Stimulated activated naive CD8-positive, alpha-beta T cell treated with anti-CD3 and anti-CD28 coated beads, Interleukin-15, Interleukin-2, amounts not matched to agents 100 ng/mL and 50 ng/mL, for 24 hours (primary cell): ENCODE results near the gene CNIH3.
"Not testable (repeated sequence)": the region's sequence is repeated elsewhere in the genome, so short reads cannot be mapped to it uniquely, and the experiment has no call there.

Source experiments
- H3K27ac Mint-ChIP-seq: one replicate; pipeline ENCODE4 v1.8.0; 2021; ENCODE audit warnings: mild to moderate bottlenecking, mixed read lengths
- H3K27me3 Mint-ChIP-seq: one replicate; pipeline ENCODE4 v1.8.0; 2021; ENCODE audit warnings: mixed read lengths
- H3K36me3 Mint-ChIP-seq: one replicate; pipeline ENCODE4 v1.8.0; 2021; ENCODE audit warnings: low read depth, mixed read lengths
- H3K4me1 Mint-ChIP-seq: one replicate; pipeline ENCODE4 v1.8.0; 2021; ENCODE audit warnings: low read depth, mixed read lengths
- H3K4me3 Mint-ChIP-seq: one replicate; pipeline ENCODE4 v1.8.0; 2021; ENCODE audit warnings: mild to moderate bottlenecking, mixed read lengths
- H3K9me3 Mint-ChIP-seq: one replicate; pipeline ENCODE4 v1.8.0; 2021; ENCODE audit warnings: mixed read lengths

Gene CNIH3

GRCh38 chr1:224676551-224676950, 60.4 kb downstream of the CNIH3 start:
- no peak overlapping the region for H3K4me3 Mint-ChIP-seq
- no peaks in the 10 kb centered on the region for H3K27me3 Mint-ChIP-seq
- no peaks in the 10 kb centered on the region for H3K4me1 Mint-ChIP-seq
- no peak overlapping the region for H3K27ac Mint-ChIP-seq
- H3K36me3 Mint-ChIP-seq, result no peaks in the 10 kb centered on the region
- H3K9me3 Mint-ChIP-seq, result no peaks in the 10 kb centered on the region

GRCh38 chr1:224678168-224678567, 62.1 kb downstream of the CNIH3 start:
- Mint-ChIP-seq H3K27ac (no peak overlapping the region), H3K36me3 (no peaks in the 10 kb centered on the region), H3K27me3 (no peaks in the 10 kb centered on the region), H3K4me1 (no peaks in the 10 kb centered on the region), H3K9me3 (no peaks in the 10 kb centered on the region), H3K4me3 (no peak overlapping the region)

GRCh38 chr1:224679606-224680005, 63.5 kb downstream of the CNIH3 start:
- Mint-ChIP-seq H3K36me3 (no peaks in the 10 kb centered on the region), H3K9me3 (no peaks in the 10 kb centered on the region), H3K4me1 (no peaks in the 10 kb centered on the region), H3K27ac (no peak overlapping the region), H3K27me3 (no peaks in the 10 kb centered on the region), H3K4me3 (no peak overlapping the region)

GRCh38 chr1:224681816-224682215, 65.7 kb downstream of the CNIH3 start:
- H3K4me3 Mint-ChIP-seq, result no peak overlapping the region
- H3K4me1 Mint-ChIP-seq, result no peaks in the 10 kb centered on the region
- no peak overlapping the region for H3K27ac Mint-ChIP-seq
- no peaks in the 10 kb centered on the region for H3K27me3 Mint-ChIP-seq
- H3K9me3 Mint-ChIP-seq, result no peaks in the 10 kb centered on the region
- H3K36me3 Mint-ChIP-seq, result no peaks in the 10 kb centered on the region

GRCh38 chr1:224683936-224684335, 67.8 kb downstream of the CNIH3 start:
- no peaks in the 10 kb centered on the region for H3K36me3 Mint-ChIP-seq
- H3K4me1 Mint-ChIP-seq, result no peaks in the 10 kb centered on the region
- no peaks in the 10 kb centered on the region for H3K27me3 Mint-ChIP-seq
- no peak overlapping the region for H3K4me3 Mint-ChIP-seq
- no peaks in the 10 kb centered on the region for H3K9me3 Mint-ChIP-seq
- no peak overlapping the region for H3K27ac Mint-ChIP-seq

GRCh38 chr1:224684979-224685425, 68.9 kb downstream of the CNIH3 start:
- no peaks in the 10 kb centered on the region for H3K36me3 Mint-ChIP-seq
- H3K27ac Mint-ChIP-seq, result no peak overlapping the region
- H3K27me3 Mint-ChIP-seq, result no peaks in the 10 kb centered on the region
- no peaks in the 10 kb centered on the region for H3K4me1 Mint-ChIP-seq
- no peak overlapping the region for H3K4me3 Mint-ChIP-seq
- no peaks in the 10 kb centered on the region for H3K9me3 Mint-ChIP-seq

GRCh38 chr1:224686140-224686539, 70.0 kb downstream of the CNIH3 start:
- H3K27me3 Mint-ChIP-seq, H3K36me3 Mint-ChIP-seq, H3K9me3 Mint-ChIP-seq, H3K4me3 Mint-ChIP-seq, H3K4me1 Mint-ChIP-seq, H3K27ac Mint-ChIP-seq: not testable (repeated sequence)

- Mint-ChIP-seq H3K9me3 (no peaks in the 10 kb centered on the region), H3K27ac (no peak overlapping the region), H3K4me1 (no peaks in the 10 kb centered on the region), H3K4me3 (no peak overlapping the region), H3K27me3 (no peaks in the 10 kb centered on the region), H3K36me3 (no peaks in the 10 kb centered on the region)
Measured at GRCh38 chr1:224687465-224687864, 71.3 kb downstream of the CNIH3 start.

GRCh38 chr1:224689374-224689773, 73.3 kb downstream of the CNIH3 start:
- no peaks in the 10 kb centered on the region for H3K9me3 Mint-ChIP-seq
- H3K36me3 Mint-ChIP-seq, result no peaks in the 10 kb centered on the region
- H3K4me3 Mint-ChIP-seq, result no peak overlapping the region
- no peak overlapping the region for H3K27ac Mint-ChIP-seq
- H3K27me3 Mint-ChIP-seq, result no peaks in the 10 kb centered on the region
- H3K4me1 Mint-ChIP-seq, result no peaks in the 10 kb centered on the region

- no peaks in the 10 kb centered on the region for H3K36me3 Mint-ChIP-seq
Measured at GRCh38 chr1:224690576-224690975, 74.5 kb downstream of the CNIH3 start.

GRCh38 chr1:224691148-224691925, 75.2 kb downstream of the CNIH3 start:
- H3K9me3 Mint-ChIP-seq, result no peaks in the 10 kb centered on the region
- H3K27me3 Mint-ChIP-seq, result no peaks in the 10 kb centered on the region
- no peak overlapping the region for H3K4me3 Mint-ChIP-seq
- H3K4me1 Mint-ChIP-seq, result no peaks in the 10 kb centered on the region
- no peaks in the 10 kb centered on the region for H3K36me3 Mint-ChIP-seq
- H3K27ac Mint-ChIP-seq, result no peak overlapping the region

More at GRCh38 chr1:224690576-224690975, 74.5 kb downstream of the CNIH3 start:
- no peaks in the 10 kb centered on the region for H3K9me3 Mint-ChIP-seq
- H3K4me1 Mint-ChIP-seq, result no peaks in the 10 kb centered on the region
- no peak overlapping the region for H3K27ac Mint-ChIP-seq
- H3K27me3 Mint-ChIP-seq, result no peaks in the 10 kb centered on the region
- H3K4me3 Mint-ChIP-seq, result no peak overlapping the region

- Mint-ChIP-seq H3K4me3 (no peak overlapping the region), H3K27me3 (no peaks in the 10 kb centered on the region), H3K4me1 (no peaks in the 10 kb centered on the region), H3K9me3 (no peaks in the 10 kb centered on the region), H3K27ac (no peak overlapping the region), H3K36me3 (no peaks in the 10 kb centered on the region)
Measured at GRCh38 chr1:224694969-224695368, 78.9 kb downstream of the CNIH3 start.

GRCh38 chr1:224696021-224696420, 79.9 kb downstream of the CNIH3 start:
- Mint-ChIP-seq H3K27ac (no peak overlapping the region), H3K9me3 (no peaks in the 10 kb centered on the region), H3K27me3 (no peaks in the 10 kb centered on the region), H3K4me1 (no peaks in the 10 kb centered on the region), H3K4me3 (no peak overlapping the region), H3K36me3 (no peaks in the 10 kb centered on the region)

- H3K36me3 Mint-ChIP-seq, result no peaks in the 10 kb centered on the region
Measured at GRCh38 chr1:224696891-224697765, 81.0 kb downstream of the CNIH3 start.

GRCh38 chr1:224698015-224698451, 81.9 kb downstream of the CNIH3 start:
- Mint-ChIP-seq H3K4me1 (no peaks in the 10 kb centered on the region), H3K27ac (no peak overlapping the region), H3K27me3 (no peaks in the 10 kb centered on the region), H3K9me3 (no peaks in the 10 kb centered on the region), H3K36me3 (no peaks in the 10 kb centered on the region), H3K4me3 (no peak overlapping the region)

More at GRCh38 chr1:224696891-224697765, 81.0 kb downstream of the CNIH3 start:
- H3K27me3 Mint-ChIP-seq, result no peaks in the 10 kb centered on the region
- no peaks in the 10 kb centered on the region for H3K9me3 Mint-ChIP-seq
- no peak overlapping the region for H3K27ac Mint-ChIP-seq
- H3K4me3 Mint-ChIP-seq, result no peak overlapping the region
- no peaks in the 10 kb centered on the region for H3K4me1 Mint-ChIP-seq
